MCF 10A (cell line): Measurements from ENCODE around the gene PXYLP1. TPM values are rescaled to one million over a fixed set of nuclear protein-coding genes. Genes with fewer than 3 reads are reported as not detected.

Experiments used
- BruUV-seq: library from RNA; stranded (reverse); fragments of 400-500 nt; replicated peaks from 2 replicates; lab custom pipeline; 2021; lab: Mats Ljungman, UMichigan
- CTCF ChIA-PET: fragments of 300-600 bp; sonication (Branson Sonifier 250); formaldehyde crosslinking; extraction: SDS; loops from one replicate; lab custom pipeline; 2021; ENCODE audit warnings: antibody characterized with exemption, inconsistent platforms; lab: Yijun Ruan, JAX
- POLR2A ChIA-PET: fragments of 300-600, 350-650 bp; sonication (Branson Sonifier 250); formaldehyde crosslinking; extraction: SDS; loops from one replicate; lab custom pipeline; 2020; ENCODE audit warnings: antibody characterized with exemption, inconsistent platforms; lab: Yijun Ruan, JAX
- DNase-seq: peaks from one replicate; pipeline ENCODE4 v3.0.0-alpha.2; 2018; ENCODE audit not compliant: unreplicated experiment
- H3K27ac Mint-ChIP-seq: one replicate; pipeline ENCODE4 v1.8.0; 2022; ENCODE audit warnings: mild to moderate bottlenecking, low read depth, mixed read lengths; ENCODE audit not compliant: unreplicated experiment
- H3K27me3 Mint-ChIP-seq: one replicate; pipeline ENCODE4 v1.8.0; 2022; ENCODE audit warnings: mixed read lengths; ENCODE audit not compliant: insufficient read depth, unreplicated experiment
- H3K36me3 Mint-ChIP-seq: one replicate; pipeline ENCODE4 v1.8.0; 2022; ENCODE audit warnings: mild to moderate bottlenecking, moderate library complexity, mixed read lengths; ENCODE audit not compliant: insufficient read depth, unreplicated experiment
- H3K4me1 Mint-ChIP-seq: one replicate; pipeline ENCODE4 v1.8.0; 2022; ENCODE audit warnings: mixed read lengths; ENCODE audit not compliant: insufficient read depth, unreplicated experiment
- H3K4me3 Mint-ChIP-seq: one replicate; pipeline ENCODE4 v1.8.0; 2022; ENCODE audit warnings: mild to moderate bottlenecking, moderate library complexity, mixed read lengths; ENCODE audit not compliant: unreplicated experiment
- H3K9me3 Mint-ChIP-seq: one replicate; pipeline ENCODE4 v1.8.0; 2022; ENCODE audit warnings: mixed read lengths; ENCODE audit not compliant: unreplicated experiment
- CTCF ChIP-seq: fragments of 200-600 bp; IDR thresholded peaks from one replicate; pipeline ENCODE4 v1.8.0; 2022; ENCODE audit warnings: antibody characterized with exemption, mild to moderate bottlenecking; ENCODE audit not compliant: unreplicated experiment
- intact Hi-C: fragments of 100-400 bp; cut with micrococcal nuclease; formaldehyde crosslinking; loops from 2 replicates; pipeline ENCODE4 v1.14.1; 2022
- total RNA-seq: library from RNA; stranded (reverse); gene quantifications from 2 replicates; pipeline ENCODE4 v1.2.3, GENCODE V29; 2022

Gene PXYLP1
- total RNA-seq, 1 experiment from 2014 or later: 2.1 TPM

GRCh38 chr3:141275973-141276372 lies 44.3 kb downstream of the PXYLP1 start:
- ChIA-PET POLR2A (interaction anchor here (0.6 kb wide), 1 partner anchor 19 kb away, joined by 4 read pairs; no protein-coding TSS in a partner anchor), CTCF (interaction anchor here (0.6 kb wide), 1 partner anchor 28 kb away, joined by 3 read pairs; no protein-coding TSS in a partner anchor)
- Mint-ChIP-seq H3K4me3 (no peak overlapping the region), H3K27me3 (no peaks in the 10 kb centered on the region), H3K9me3 (no peaks in the 10 kb centered on the region), H3K27ac (peak overlapping the region; percentile 67), H3K36me3 (peaks cover 10% of the 10 kb centered on the region), H3K4me1 (peaks cover 18% of the 10 kb centered on the region)
- no peak for TF ChIP-seq CTCF
- no TSS peak for BruUV-seq
- intact Hi-C loops: no loop called here
- DNase-seq: peak; percentile 98

GRCh38 chr3:141276398-141276797 lies 44.8 kb downstream of the PXYLP1 start:
- H3K9me3 Mint-ChIP-seq: no peaks in the 10 kb centered on the region
- no peak overlapping the region for H3K4me3 Mint-ChIP-seq
- ChIA-PET POLR2A (interaction anchor here (0.6 kb wide), 1 partner anchor 18 kb away, joined by 4 read pairs; no protein-coding TSS in a partner anchor), CTCF (interaction anchor here (1.2 to 2.2 kb wide), 2 partner anchors 24 to 28 kb away, joined by 3 to 6 read pairs; no protein-coding TSS in a partner anchor)
- intact Hi-C loops: no loop called here
- H3K36me3 Mint-ChIP-seq: peaks cover 10% of the 10 kb centered on the region
- peak overlapping the region; percentile 67 for H3K27ac Mint-ChIP-seq
- H3K4me1 Mint-ChIP-seq: peaks cover 18% of the 10 kb centered on the region
- no peaks in the 10 kb centered on the region for H3K27me3 Mint-ChIP-seq
- BruUV-seq: no TSS peak
- TF ChIP-seq CTCF: no peak
- no peak for DNase-seq

- Mint-ChIP-seq H3K4me3 (no peak overlapping the region), H3K9me3 (no peaks in the 10 kb centered on the region), H3K4me1 (peaks cover 18% of the 10 kb centered on the region), H3K27me3 (no peaks in the 10 kb centered on the region), H3K36me3 (peaks cover 6% of the 10 kb centered on the region), H3K27ac (no peak overlapping the region)
- ChIA-PET POLR2A (interaction anchor here (1.1 kb wide), 1 partner anchor 46 kb away, joined by 4 read pairs; the partner anchor contains the start of gene PXYLP1), CTCF (interaction anchor here (1.2 to 2.2 kb wide), 2 partner anchors 23 to 27 kb away, joined by 3 to 6 read pairs; no protein-coding TSS in a partner anchor)
- TF ChIP-seq CTCF: no peak
- intact Hi-C loops: no loop called here
- BruUV-seq: no TSS peak
- DNase-seq: no peak
These were observed 45.8 kb downstream of the PXYLP1 start for GRCh38 chr3:141277451-141277850.

GRCh38 chr3:141278196-141279076 lies 46.8 kb downstream of the PXYLP1 start:
- intact Hi-C loops: loop anchor here (2.0 kb wide), 1 partner anchor 46 kb away; no protein-coding TSS in a partner anchor
- ChIA-PET POLR2A (interaction anchor here (1.1 to 1.2 kb wide), 2 partner anchors 24 to 47 kb away, joined by 3 to 4 read pairs; partner anchors contain the start of gene PXYLP1), CTCF (interaction anchor here (0.6 to 2.2 kb wide), 7 partner anchors 26 to 176 kb away, joined by 3 to 6 read pairs (median 4); partner anchors contain the start of gene PXYLP1)
- Mint-ChIP-seq H3K27me3 (no peaks in the 10 kb centered on the region), H3K4me3 (no peak overlapping the region), H3K36me3 (peaks cover 6% of the 10 kb centered on the region), H3K4me1 (peaks cover 18% of the 10 kb centered on the region), H3K9me3 (no peaks in the 10 kb centered on the region), H3K27ac (no peak overlapping the region)
- no peak for TF ChIP-seq CTCF
- DNase-seq: peak; percentile 78
- no TSS peak for BruUV-seq
